ENCODE results near the gene NPIPB8.

NPIPB8 gene

GRCh38 chr16:28596115-28596630 is 41.7 kb upstream of the NPIPB8 start:
- TF ChIP-seq CTCF (IDR thresholded peaks at IDR 0.05) = no peak

GRCh38 chr16:28596840-28597691 is 40.8 kb upstream of the NPIPB8 start, which contains the start of gene SULT1A2:
Gene SULT1A2, minus strand, starts transcription at chr16:28597050. Its CDS starts 1,120 bp downstream, at chr16:28595930.
- TF ChIP-seq CTCF (IDR thresholded peaks at IDR 0.05) = no peak

GRCh38 chr16:28597692-28598261 is 40.1 kb upstream of the NPIPB8 start:
- no peak for TF ChIP-seq CTCF (IDR thresholded peaks at IDR 0.05)

GRCh38 chr16:28602529-28602928 is 35.3 kb upstream of the NPIPB8 start:
- TF ChIP-seq CTCF (IDR thresholded peaks at IDR 0.05) = no peak

GRCh38 chr16:28603381-28604185 is 34.3 kb upstream of the NPIPB8 start:
- TF ChIP-seq CTCF (IDR thresholded peaks at IDR 0.05) = no peak

GRCh38 chr16:28604186-28604565 is 33.7 kb upstream of the NPIPB8 start:
- TF ChIP-seq CTCF (IDR thresholded peaks at IDR 0.05) = no peak
